Skin epidermis (tissue), 12 donors: Measurements from ENCODE around the gene ADAM10.
A peak's percentile ranks its signal among the peaks of the same experiment; 100 is the strongest.

Source experiments
- H3K27ac ChIP-seq, 21 experiments: fragments of 200-600 bp; sonication (generic) in 11 of 21; one replicate each; pipeline ENCODE4 v1.5.0; 2020; ENCODE audit warnings: mild to moderate bottlenecking in 3 of 21, inconsistent platforms in 2 of 21, moderate library complexity in 2 of 21
- H3K4me3 ChIP-seq, 7 experiments: fragments of 200-600 bp; sonication (generic) in 2 of 7; one replicate each; pipeline ENCODE4 v1.5.0; 2020; ENCODE audit warnings: inconsistent platforms in 2 of 7, mild to moderate bottlenecking in 2 of 7, moderate library complexity in 1 of 7

Gene ADAM10

GRCh38 chr15:58547628-58548307 lies 201.7 kb downstream of the ADAM10 start:
- H3K27ac ChIP-seq: no peak overlapping the region
- no peak overlapping the region for H3K4me3 ChIP-seq

- H3K4me3 ChIP-seq: no peak overlapping the region
- no peak overlapping the region for H3K27ac ChIP-seq
Measured at GRCh38 chr15:58546635-58547627, 202.6 kb downstream of the ADAM10 start.

GRCh38 chr15:58546066-58546591 lies 203.4 kb downstream of the ADAM10 start:
- Histone ChIP-seq H3K4me3 (no peak overlapping the region), H3K27ac (peak overlapping the region in 1 of 21 experiments; percentile 35)

- Histone ChIP-seq H3K27ac (peak overlapping the region in 2 of 21 experiments; percentile 20 to 35), H3K4me3 (no peak overlapping the region)
Measured at GRCh38 chr15:58545307-58546065, 204.0 kb downstream of the ADAM10 start.

GRCh38 chr15:58544756-58545155 lies 204.8 kb downstream of the ADAM10 start:
- no peak overlapping the region for H3K4me3 ChIP-seq

GRCh38 chr15:58543664-58544335 lies 205.7 kb downstream of the ADAM10 start:
- Histone ChIP-seq H3K27ac (no peak overlapping the region), H3K4me3 (no peak overlapping the region)

More at GRCh38 chr15:58544756-58545155, 204.8 kb downstream of the ADAM10 start:
- peak overlapping the region in 1 of 21 experiments; percentile 20 for H3K27ac ChIP-seq

- no peak overlapping the region for H3K4me3 ChIP-seq
- H3K27ac ChIP-seq: no peak overlapping the region
Measured at GRCh38 chr15:58541410-58542087, 208.0 kb downstream of the ADAM10 start.

GRCh38 chr15:58539548-58539947 lies 210.0 kb downstream of the ADAM10 start:
- H3K4me3 ChIP-seq: no peak overlapping the region
- H3K27ac ChIP-seq: no peak overlapping the region

- Histone ChIP-seq H3K4me3 (no peak overlapping the region), H3K27ac (no peak overlapping the region)
Measured at GRCh38 chr15:58538901-58539300, 210.6 kb downstream of the ADAM10 start.
